GM15510 (cell line): ENCODE results near the gene RPL19.

Experiments used
- POLR2A ChIP-seq: IDR thresholded peaks from 3 replicates; pipeline ENCODE4 v1.6.1; 2011; ENCODE audit warnings: borderline replicate concordance; ENCODE audit not compliant: insufficient read length; ENCODE audit errors: extremely low read depth

The RPL19 gene

DNA sequence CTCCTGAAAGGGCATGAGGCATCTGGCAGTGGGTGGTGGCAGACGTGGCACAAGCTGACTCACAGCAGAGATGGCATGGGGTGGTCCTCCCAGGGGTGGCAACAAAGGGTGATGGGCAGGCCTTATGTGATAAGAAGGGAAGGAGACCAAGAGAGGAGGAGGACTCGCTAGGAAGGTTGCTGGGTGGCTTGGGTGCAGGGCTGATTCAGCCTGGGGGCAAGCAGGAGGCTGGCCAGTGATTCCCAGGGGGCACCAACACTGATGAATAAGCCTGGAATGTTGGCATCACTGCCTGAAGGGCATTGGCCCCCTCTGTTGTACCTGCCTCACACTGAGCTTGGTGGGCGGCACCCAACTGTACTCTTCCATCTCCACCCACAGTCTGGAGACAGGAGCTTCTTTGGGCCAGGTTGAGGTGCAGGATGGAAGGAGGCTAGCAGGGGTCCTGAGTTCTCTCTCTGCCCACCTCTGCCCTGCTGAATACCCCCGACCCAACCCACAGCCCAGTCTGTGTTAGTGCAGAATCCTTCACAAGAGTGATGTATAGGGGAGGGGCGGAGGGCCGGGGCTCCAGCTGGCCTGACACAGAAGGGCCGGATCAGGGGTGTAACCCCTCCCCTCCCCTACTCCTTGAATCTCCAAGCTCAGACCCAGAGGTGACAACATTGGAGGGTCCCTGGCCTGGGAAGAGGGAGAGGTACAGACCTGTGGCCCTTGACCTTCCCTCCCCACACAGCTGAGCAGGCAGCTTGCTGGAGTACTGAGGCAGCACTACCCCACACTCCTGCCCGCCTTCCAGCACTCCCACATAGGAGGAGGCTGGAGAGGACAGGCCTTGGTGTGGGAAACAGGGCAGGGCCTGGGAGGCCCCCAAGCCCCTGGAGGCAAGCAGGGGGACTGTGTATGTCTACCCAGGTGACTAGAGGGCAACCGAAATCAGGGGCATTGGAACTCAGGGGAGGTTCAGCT is 23.1 kb downstream of the RPL19 start:
- no peak for TF ChIP-seq POLR2A

GRCh38 chr17:39223907-39224777 is 24.1 kb downstream of the RPL19 start:
- no peak for TF ChIP-seq POLR2A

DNA sequence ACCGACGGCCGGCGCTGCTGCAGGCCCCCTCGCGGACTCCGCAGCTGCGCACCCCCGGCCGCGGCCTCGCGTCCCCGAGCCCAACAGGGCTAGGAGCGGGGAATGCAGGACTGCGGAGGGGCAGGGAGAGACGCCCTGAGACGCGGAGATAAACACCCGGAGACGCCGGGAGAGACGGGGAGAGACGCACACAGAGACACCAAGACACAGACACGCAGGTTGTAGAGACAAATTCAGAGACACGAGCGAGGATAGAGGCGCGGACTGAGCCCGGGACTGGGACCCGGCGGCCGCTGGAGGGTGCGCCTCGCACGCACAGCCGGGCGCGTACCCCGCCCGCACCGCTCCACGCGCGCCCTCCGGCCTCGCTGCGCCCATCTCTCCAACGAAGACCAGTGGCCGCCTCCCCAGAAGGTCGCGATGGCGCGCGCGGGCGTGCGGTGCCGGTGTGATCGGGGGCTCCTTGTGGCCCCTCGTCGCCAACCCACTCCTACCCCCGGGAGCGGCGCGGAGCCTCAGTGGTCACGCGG is 24.8 kb downstream of the RPL19 start:
- TF ChIP-seq POLR2A, result no peak

GRCh38 chr17:39225308-39225958 is 25.4 kb downstream of the RPL19 start, which contains the start of gene STAC2:
TSS of gene STAC2 (minus strand) at chr17:39225945. CDS start at chr17:39225502, 443 bp downstream.
- TF ChIP-seq POLR2A, result no peak

DNA sequence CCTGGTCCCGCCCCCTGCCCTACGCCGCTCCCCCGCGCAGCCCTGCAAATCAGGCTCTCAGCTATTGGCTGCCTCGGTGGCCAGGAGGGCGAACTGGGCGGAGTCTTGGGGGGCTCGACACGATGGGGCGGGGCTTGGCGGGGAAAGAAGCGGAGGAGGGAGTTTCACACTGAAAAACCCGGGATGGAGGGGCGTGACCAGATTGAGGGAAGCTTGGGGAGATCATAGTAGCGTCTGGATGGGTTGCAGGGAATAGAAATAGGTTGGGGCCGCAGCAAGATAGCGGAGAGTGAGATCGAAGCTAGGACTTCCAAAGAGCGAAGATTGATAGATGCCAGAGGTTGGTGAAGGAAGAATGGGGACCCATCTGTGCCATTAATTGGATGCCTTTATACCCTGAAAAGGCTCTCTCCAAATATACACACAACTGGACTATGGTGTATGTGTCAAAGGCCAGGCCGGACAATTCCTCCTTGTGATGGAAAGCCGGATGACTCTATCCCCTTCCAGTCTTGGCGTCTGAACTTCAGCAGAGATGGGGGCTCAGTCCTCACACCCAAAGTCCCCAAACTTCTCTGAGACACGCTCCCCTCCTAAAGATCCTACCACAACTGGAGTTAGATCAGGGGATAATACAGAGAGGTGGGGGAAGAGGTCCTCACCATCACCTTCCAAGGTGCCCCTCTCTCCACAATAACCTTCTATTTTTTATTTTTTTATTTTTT is 26.0 kb downstream of the RPL19 start:
- no peak for TF ChIP-seq POLR2A

DNA sequence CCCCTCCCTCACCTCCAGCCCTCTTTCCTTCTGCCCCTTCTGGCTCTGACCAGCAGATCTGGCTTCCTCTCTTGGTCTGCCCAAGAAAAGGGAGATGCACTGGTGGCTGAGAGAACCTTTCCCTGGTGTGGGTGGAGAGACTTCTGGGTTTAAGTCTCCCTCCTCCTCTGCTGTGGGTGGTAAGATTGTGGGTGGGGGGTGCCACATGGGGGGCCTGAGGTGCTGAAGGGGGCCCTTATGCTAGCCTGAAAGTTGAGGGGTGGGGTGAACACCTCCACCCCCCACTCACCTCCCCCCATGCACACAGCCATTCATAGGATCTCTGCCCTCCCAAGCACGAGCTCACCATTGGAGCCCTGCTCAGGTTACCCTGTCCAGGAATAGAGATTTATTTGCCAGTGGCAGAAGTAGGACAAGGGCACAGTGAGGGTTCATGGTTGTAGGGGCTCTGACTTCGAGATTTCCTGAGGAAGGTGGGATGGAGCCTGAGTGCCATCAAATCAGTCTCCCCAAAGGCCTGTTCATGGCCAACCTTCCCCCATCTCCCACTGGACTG is 27.4 kb downstream of the RPL19 start:
- no peak for TF ChIP-seq POLR2A

- TF ChIP-seq POLR2A, result no peak
These were observed 29.3 kb downstream of the RPL19 start for GRCh38 chr17:39229274-39229913.

DNA sequence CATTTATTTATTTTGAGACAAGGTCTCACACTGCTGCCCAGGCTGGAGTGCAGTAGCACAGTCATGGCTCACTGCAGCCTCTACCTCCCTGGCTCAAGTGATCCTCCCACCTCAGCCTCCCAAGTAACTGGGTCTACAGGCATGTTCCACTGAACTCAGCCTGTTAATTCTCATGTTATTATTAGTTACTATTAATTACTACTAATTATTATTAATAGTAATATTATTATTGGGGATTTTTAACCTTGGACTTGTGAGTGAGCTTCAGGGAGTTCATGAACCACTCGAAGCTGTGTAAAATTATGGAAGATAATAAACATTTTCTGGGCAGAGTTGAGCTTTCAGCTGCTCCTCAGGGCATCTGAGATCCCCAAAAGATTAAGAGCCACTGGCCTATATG is 30.3 kb downstream of the RPL19 start:
- TF ChIP-seq POLR2A, result no peak

DNA sequence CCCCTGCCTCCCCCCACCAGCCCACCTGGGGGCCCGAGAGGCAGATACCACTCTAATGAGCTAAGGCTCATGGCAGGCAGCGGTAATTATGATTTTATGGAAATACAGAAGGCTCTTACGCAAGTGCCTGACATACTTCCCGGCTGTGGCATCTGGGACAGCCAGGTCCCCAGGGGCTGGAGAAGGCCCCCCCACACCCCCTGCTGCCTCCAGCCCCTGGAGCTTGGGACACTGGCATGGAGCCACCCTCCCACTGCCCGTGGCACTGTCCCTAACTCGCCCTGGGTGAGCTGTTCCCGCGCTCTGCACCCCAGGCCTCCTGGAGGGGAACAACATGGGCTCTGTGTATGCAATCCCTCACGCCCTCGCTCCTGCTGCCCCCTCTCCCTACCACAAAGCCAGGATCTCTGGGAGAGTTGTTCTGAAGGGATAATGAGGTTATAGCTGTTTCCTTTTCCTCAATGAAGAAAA is 31.0 kb downstream of the RPL19 start:
- TF ChIP-seq POLR2A, result no peak

DNA sequence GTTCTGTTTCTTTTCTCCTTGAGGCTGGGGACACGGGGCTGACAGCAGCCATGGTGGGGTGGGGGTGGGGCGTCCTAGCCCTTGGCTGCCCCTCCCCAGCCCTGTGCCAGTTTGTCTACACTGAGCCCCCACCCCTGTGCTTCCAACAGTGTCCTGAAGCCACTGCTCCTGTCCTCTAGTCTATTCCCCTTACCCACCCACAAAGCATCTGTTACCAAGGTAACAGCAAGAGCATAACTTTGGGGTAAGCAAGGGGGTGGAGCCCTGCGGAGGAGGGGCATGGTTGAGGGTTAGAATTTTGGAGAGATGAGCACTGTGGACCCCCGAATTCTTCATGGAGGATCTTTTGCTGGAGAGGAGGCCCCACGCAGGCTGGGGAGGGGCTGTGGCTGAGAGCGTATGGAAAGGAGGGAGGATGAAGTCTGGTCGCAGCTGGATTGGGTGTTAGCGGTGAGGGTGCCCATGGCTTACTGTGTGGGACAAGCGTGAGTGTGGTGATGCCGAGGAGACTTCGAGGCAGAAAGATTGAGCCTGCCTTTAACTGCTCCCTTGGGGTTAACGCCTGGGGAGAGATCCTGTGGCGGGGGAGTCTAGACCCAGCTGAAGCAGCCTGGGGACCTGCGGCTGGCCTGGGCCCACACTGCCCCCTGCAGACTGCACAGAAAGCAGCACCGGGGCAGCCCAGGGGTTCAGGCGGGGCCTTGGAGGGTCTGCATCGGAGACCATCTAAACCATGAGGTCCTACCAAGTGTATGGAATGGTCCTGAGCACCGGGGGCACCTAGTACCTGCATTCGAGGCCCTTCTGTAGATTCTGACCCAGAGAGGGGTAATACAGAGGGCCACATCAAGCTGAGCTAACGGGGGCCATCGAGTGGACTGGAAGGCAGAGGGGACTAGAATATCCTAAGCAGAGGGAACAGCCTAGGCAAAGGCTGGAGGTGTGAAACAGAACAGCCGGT is 31.8 kb downstream of the RPL19 start:
- no peak for TF ChIP-seq POLR2A

- no peak for TF ChIP-seq POLR2A
These were observed 35.7 kb downstream of the RPL19 start for GRCh38 chr17:39235555-39236449.

DNA sequence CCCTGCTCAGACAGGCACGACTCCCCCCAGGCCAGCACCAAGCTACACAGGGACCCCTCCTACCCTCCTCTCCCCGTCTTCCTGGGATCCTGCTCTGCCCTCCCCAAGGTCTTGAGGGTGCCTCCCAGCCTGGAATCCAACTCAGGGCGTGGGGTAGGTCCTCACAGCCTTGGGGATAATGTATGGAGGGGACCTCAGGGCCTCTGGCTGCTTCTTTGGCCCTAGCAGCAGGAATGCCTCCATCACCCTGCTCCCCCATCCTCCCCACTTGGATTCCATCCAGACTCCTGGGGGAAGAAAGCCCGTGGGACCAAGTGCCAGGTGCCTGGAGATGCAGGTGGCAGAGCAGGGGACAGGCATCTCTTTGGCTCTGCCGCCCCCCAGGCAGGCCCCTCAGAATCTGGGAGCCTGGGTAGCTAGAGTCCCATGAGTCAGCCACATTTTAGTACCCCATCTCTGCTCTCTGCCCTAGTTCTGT is 36.4 kb downstream of the RPL19 start:
- TF ChIP-seq POLR2A, result no peak
